ENCODE results near the gene LXN.

GRCh38 chr3:158671821-158672214, 630 bp downstream of the LXN start:
- TF ChIP-seq CTCF (IDR thresholded peaks at IDR 0.05; ENCODE audit: low read depth, low read length, poor library complexity, severe bottlenecking) (no peak), EZH2phosphoT487 (IDR thresholded peaks at IDR 0.05; ENCODE audit: borderline replicate concordance, low read length) (no peak)
